HepG2 (cell line): Measurements from ENCODE around the gene RABGEF1. TPM values are rescaled to one million over a fixed set of nuclear protein-coding genes. Genes with fewer than 3 reads are reported as not detected.
A peak's percentile ranks its signal among the peaks of the same experiment; 100 is the strongest.
"Not testable (repeated sequence)": the region's sequence is repeated elsewhere in the genome, so short reads cannot be mapped to it uniquely, and the experiment has no call there.

Source experiments
- ARNTL ChIP-seq: sonication (generic); formaldehyde crosslinking; IDR thresholded peaks from 2 replicates; pipeline ENCODE4 v1.4.0; 2020; ENCODE audit warnings: mild to moderate bottlenecking, missing genetic modification reagents
- ATM ChIP-seq: fragments of 450-650 bp; IDR thresholded peaks from 2 replicates; pipeline ENCODE4 v1.7.1; 2017; ENCODE audit warnings: mild to moderate bottlenecking, borderline replicate concordance
- CREM ChIP-seq, 2 experiments: sonication (generic) in 1 of 2; formaldehyde crosslinking in 1 of 2; IDR thresholded peaks; 2 replicates each; pipeline versions ENCODE4 v1.4.0 to v1.6.1; 2016 to 2020; ENCODE audit warnings: antibody characterized with exemption in 1 of 2, mild to moderate bottlenecking in 1 of 2, missing genetic modification reagents in 1 of 2
- DPF2 ChIP-seq: sonication (generic); formaldehyde crosslinking; IDR thresholded peaks from 2 replicates; pipeline ENCODE4 v1.4.0; 2020; ENCODE audit warnings: mild to moderate bottlenecking, low read depth, missing genetic modification reagents, borderline replicate concordance
- FOXA1 ChIP-seq, 2 experiments: fragments of 450-650 bp in 1 of 2; sonication (generic) in 1 of 2; formaldehyde crosslinking in 1 of 2; IDR thresholded peaks; 2 replicates each; pipeline versions ENCODE4 v1.4.0 to v1.6.1; 2016 to 2020; ENCODE audit warnings: missing genetic modification reagents in 1 of 2
- HDAC2 ChIP-seq: sonication (generic); formaldehyde crosslinking; IDR thresholded peaks from 2 replicates; pipeline ENCODE4 v1.4.0; 2020; ENCODE audit warnings: missing genetic modification reagents
- HOMEZ ChIP-seq: IDR thresholded peaks from 2 replicates; pipeline ENCODE4 v1.6.1; 2016; ENCODE audit warnings: low read depth
- JUND ChIP-seq: sonication (generic); formaldehyde crosslinking; IDR thresholded peaks from 2 replicates; pipeline ENCODE4 v1.8.0; 2022; ENCODE audit warnings: mild to moderate bottlenecking, missing genetic modification reagents
- PITX1 ChIP-seq: sonication (generic); formaldehyde crosslinking; IDR thresholded peaks from 2 replicates; pipeline ENCODE4 v1.5.1; 2020; ENCODE audit warnings: mild to moderate bottlenecking, missing genetic modification reagents
- RARA ChIP-seq: IDR thresholded peaks from 2 replicates; pipeline ENCODE4 v1.6.1; 2016; ENCODE audit warnings: missing genetic modification reagents, missing compliant biosample characterization
- RCOR2 ChIP-seq: IDR thresholded peaks from 2 replicates; pipeline ENCODE4 v1.6.1; 2016; ENCODE audit warnings: missing biosample characterization, missing genetic modification reagents
- SALL1 ChIP-seq: sonication (generic); formaldehyde crosslinking; IDR thresholded peaks from 2 replicates; pipeline ENCODE4 v1.8.0; 2022; ENCODE audit warnings: mild to moderate bottlenecking, missing genetic modification reagents
- SAP130 ChIP-seq: IDR thresholded peaks from 2 replicates; pipeline ENCODE4 v1.6.1; 2016; ENCODE audit warnings: low read depth
- TCF7L2 ChIP-seq: IDR thresholded peaks from 2 replicates; pipeline ENCODE4 v1.6.1; 2011; ENCODE audit warnings: mild to moderate bottlenecking, low read depth, low read length, moderate library complexity
- THAP11 ChIP-seq: IDR thresholded peaks from 2 replicates; pipeline ENCODE4 v1.6.1; 2016; ENCODE audit warnings: missing biosample characterization, missing genetic modification reagents
- polyA plus RNA-seq, 8 experiments: library from polyadenylated mRNA; depleted of rRNA in 3 of 8; stranded (reverse) in 7 of 8; unstranded in 1 of 8; fragments of >200 nt; fragmentation: Illumina TruSeq in 4 of 8; extraction: Trizol in 4 of 8; gene quantifications; 2 replicates each; pipeline versions ENCODE4 v1.2.1 to v1.2.3, GENCODE V29; 2011 to 2016; ENCODE audit warnings: low read depth in 4 of 8, missing spikeins in 1 of 8, mixed read lengths in 1 of 8; ENCODE audit not compliant: insufficient read depth in 1 of 8
- total RNA-seq, 5 experiments: library from RNA; depleted of rRNA; stranded (reverse); fragments of >200 nt; fragmentation: Illumina TruSeq; extraction: Trizol; gene quantifications; 2 replicates each; pipeline ENCODE4 v1.2.3, GENCODE V29; 2016; ENCODE audit warnings: low read depth in 1 of 5
- TF ChIP-seq, protein P1 (sequence below): sonication (generic); formaldehyde crosslinking; IDR thresholded peaks from 2 replicates; pipeline ENCODE4 v1.8.0; 2022; ENCODE audit warnings: missing genetic modification reagents, mild to moderate bottlenecking, moderate library complexity, borderline replicate concordance
- TF ChIP-seq, protein P2 (sequence below): sonication (generic); formaldehyde crosslinking; IDR thresholded peaks from 2 replicates; pipeline ENCODE4 v1.5.0; 2020; ENCODE audit warnings: mild to moderate bottlenecking, missing genetic modification reagents, borderline replicate concordance
- TF ChIP-seq, protein P3 (sequence below): sonication (generic); formaldehyde crosslinking; IDR thresholded peaks from 2 replicates; pipeline ENCODE4 v1.4.0; 2020; ENCODE audit warnings: missing genetic modification reagents
- TF ChIP-seq, protein P4 (sequence below): sonication (generic); formaldehyde crosslinking; conservative IDR thresholded peaks from 2 replicates; pipeline ENCODE4 v1.4.0; 2020; ENCODE audit warnings: mild to moderate bottlenecking, missing genetic modification reagents, moderate library complexity

The RABGEF1 gene
- total and polyA plus RNA-seq, 2 of the 13 experiments (the other 11 are each of a cell fraction or from before 2014, with no cell fraction given): 22.7 to 35.3 TPM

DNA sequence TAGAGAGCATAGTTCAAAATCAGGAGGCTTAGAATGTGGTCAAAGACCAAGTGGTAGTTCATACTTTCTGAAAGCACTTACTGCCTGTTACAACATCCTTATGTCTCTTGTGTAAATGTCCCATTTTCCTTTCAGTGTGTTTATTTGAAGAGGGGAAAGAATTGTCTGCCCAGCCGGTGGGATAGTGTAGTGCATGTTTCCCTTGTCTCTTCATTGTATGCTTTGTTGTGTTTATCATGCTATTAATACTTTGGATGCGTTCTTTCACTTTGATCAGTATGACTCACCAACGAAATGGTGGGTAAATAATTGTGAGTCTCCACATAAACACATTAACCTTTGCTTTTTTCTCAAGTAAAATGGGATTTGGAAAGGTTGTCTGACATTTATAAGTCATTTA lies 42.3 kb downstream of the RABGEF1 start (continued):
- TF ChIP-seq, protein P1, sequence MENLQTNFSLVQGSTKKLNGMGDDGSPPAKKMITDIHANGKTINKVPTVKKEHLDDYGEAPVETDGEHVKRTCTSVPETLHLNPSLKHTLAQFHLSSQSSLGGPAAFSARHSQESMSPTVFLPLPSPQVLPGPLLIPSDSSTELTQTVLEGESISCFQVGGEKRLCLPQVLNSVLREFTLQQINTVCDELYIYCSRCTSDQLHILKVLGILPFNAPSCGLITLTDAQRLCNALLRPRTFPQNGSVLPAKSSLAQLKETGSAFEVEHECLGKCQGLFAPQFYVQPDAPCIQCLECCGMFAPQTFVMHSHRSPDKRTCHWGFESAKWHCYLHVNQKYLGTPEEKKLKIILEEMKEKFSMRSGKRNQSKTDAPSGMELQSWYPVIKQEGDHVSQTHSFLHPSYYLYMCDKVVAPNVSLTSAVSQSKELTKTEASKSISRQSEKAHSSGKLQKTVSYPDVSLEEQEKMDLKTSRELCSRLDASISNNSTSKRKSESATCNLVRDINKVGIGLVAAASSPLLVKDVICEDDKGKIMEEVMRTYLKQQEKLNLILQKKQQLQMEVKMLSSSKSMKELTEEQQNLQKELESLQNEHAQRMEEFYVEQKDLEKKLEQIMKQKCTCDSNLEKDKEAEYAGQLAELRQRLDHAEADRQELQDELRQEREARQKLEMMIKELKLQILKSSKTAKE (CRISPR knock-in tag): peak; percentile 85
- TF ChIP-seq FOXA1 (IDR thresholded peaks at IDR 0.05) (peak; percentile 73), FOXA1 (CRISPR knock-in tag; IDR thresholded peaks at IDR 0.05) (peak; percentile 78), TCF7L2 (0 out of 2 replicates have a peak, but pooled peaks have one; percentile 21), SAP130 (CRISPR knock-in tag) (peak; percentile 76), DPF2 (peak; percentile 33; the same call in 1 of the 2 replicates), ARNTL (CRISPR knock-in tag) (0 out of 2 replicates have a peak, but pooled peaks have one; percentile 35), HDAC2 (CRISPR knock-in tag) (peak; percentile 76), PITX1 (peak; percentile 41; the same call in 1 of the 2 replicates), HOMEZ (peak; percentile 24; the same call in 1 of the 2 replicates), THAP11 (peak; percentile 50; the same call in 1 of the 2 replicates), RCOR2 (peak; percentile 74), JUND (peak; percentile 93), ATM (peak; percentile 81), CREM (IDR thresholded peaks at IDR 0.05) (peak; percentile 83), RARA (CRISPR knock-in tag) (peak; percentile 81), SALL1 (CRISPR knock-in tag) (peak; percentile 38; the same call in 1 of the 2 replicates)
- TF ChIP-seq, protein P2, sequence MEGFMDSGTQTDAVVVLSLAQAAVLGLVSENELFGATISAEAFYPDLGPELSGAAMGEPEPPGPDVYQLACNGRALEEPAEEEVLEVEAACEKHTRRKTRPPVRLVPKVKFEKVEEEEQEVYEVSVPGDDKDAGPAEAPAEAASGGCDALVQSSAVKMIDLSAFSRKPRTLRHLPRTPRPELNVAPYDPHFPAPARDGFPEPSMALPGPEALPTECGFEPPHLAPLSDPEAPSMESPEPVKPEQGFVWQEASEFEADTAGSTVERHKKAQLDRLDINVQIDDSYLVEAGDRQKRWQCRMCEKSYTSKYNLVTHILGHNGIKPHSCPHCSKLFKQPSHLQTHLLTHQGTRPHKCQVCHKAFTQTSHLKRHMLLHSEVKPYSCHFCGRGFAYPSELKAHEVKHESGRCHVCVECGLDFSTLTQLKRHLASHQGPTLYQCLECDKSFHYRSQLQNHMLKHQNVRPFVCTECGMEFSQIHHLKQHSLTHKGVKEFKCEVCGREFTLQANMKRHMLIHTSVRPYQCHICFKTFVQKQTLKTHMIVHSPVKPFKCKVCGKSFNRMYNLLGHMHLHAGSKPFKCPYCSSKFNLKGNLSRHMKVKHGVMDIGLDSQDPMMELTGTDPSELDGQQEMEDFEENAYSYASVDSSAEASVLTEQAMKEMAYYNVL: peak; percentile 93
- TF ChIP-seq, protein P3, sequence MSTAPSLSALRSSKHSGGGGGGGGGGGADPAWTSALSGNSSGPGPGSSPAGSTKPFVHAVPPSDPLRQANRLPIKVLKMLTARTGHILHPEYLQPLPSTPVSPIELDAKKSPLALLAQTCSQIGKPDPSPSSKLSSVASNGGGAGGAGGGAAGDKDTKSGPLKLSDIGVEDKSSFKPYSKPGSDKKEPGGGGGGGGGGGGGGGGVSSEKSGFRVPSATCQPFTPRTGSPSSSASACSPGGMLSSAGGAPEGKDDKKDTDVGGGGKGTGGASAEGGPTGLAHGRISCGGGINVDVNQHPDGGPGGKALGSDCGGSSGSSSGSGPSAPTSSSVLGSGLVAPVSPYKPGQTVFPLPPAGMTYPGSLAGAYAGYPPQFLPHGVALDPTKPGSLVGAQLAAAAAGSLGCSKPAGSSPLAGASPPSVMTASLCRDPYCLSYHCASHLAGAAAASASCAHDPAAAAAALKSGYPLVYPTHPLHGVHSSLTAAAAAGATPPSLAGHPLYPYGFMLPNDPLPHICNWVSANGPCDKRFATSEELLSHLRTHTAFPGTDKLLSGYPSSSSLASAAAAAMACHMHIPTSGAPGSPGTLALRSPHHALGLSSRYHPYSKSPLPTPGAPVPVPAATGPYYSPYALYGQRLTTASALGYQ (CRISPR knock-in tag): peak; percentile 18; the same call in 1 of the 2 replicates
- TF ChIP-seq, protein P4, sequence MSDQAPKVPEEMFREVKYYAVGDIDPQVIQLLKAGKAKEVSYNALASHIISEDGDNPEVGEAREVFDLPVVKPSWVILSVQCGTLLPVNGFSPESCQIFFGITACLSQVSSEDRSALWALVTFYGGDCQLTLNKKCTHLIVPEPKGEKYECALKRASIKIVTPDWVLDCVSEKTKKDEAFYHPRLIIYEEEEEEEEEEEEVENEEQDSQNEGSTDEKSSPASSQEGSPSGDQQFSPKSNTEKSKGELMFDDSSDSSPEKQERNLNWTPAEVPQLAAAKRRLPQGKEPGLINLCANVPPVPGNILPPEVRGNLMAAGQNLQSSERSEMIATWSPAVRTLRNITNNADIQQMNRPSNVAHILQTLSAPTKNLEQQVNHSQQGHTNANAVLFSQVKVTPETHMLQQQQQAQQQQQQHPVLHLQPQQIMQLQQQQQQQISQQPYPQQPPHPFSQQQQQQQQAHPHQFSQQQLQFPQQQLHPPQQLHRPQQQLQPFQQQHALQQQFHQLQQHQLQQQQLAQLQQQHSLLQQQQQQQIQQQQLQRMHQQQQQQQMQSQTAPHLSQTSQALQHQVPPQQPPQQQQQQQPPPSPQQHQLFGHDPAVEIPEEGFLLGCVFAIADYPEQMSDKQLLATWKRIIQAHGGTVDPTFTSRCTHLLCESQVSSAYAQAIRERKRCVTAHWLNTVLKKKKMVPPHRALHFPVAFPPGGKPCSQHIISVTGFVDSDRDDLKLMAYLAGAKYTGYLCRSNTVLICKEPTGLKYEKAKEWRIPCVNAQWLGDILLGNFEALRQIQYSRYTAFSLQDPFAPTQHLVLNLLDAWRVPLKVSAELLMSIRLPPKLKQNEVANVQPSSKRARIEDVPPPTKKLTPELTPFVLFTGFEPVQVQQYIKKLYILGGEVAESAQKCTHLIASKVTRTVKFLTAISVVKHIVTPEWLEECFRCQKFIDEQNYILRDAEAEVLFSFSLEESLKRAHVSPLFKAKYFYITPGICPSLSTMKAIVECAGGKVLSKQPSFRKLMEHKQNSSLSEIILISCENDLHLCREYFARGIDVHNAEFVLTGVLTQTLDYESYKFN: peak; percentile 93
- not testable (repeated sequence) for TF ChIP-seq CREM (CRISPR knock-in tag; IDR thresholded peaks at IDR 0.05)
